K562 (cell line): ENCODE results near the gene MGA. TPM values are rescaled to one million over a fixed set of nuclear protein-coding genes. Genes with fewer than 3 reads are reported as not detected.

Experiments
- ARID1B ChIP-seq: fragments of 450-650 bp; IDR thresholded peaks from 2 replicates; pipeline ENCODE4 v1.6.1; 2016; ENCODE audit warnings: antibody characterized with exemption, mild to moderate bottlenecking, inconsistent platforms
- ASH1L ChIP-seq: fragments of 450-650 bp; IDR thresholded peaks from 2 replicates; pipeline ENCODE4 v1.6.1; 2018; ENCODE audit warnings: borderline replicate concordance, mild to moderate bottlenecking, low read depth; ENCODE audit not compliant: partially characterized antibody
- C11orf30 ChIP-seq: fragments of 450-650 bp; IDR thresholded peaks from 2 replicates; pipeline ENCODE4 v1.6.1; 2016; ENCODE audit warnings: low read depth, mild to moderate bottlenecking
- DDX20 ChIP-seq: fragments of 450-650 bp; IDR thresholded peaks from 2 replicates; pipeline ENCODE4 v1.6.1; 2016; ENCODE audit warnings: missing genetic modification characterization, low read depth, mild to moderate bottlenecking, missing compliant biosample characterization, moderate library complexity
- FOS ChIP-seq: IDR thresholded peaks from 3 replicates; pipeline ENCODE4 v1.6.1; 2011; ENCODE audit not compliant: insufficient read length; ENCODE audit errors: extremely low read depth
- KLF10 ChIP-seq: fragments of 250-450 bp; sonication (Bioruptor Pico); IDR thresholded peaks from 2 replicates; pipeline ENCODE4 v1.6.1; 2021; ENCODE audit warnings: matching md5 sums
- KLF13 ChIP-seq: fragments of 450-650 bp; IDR thresholded peaks from 2 replicates; pipeline ENCODE4 v1.6.1; 2016; ENCODE audit warnings: missing genetic modification characterization, low read depth, mild to moderate bottlenecking, missing compliant biosample characterization, moderate library complexity, borderline replicate concordance
- NR4A1 ChIP-seq, 2 experiments: fragments of 250-450 bp in 1 of 2; fragments of 450-650 bp in 1 of 2; sonication (Bioruptor Pico) in 1 of 2; IDR thresholded peaks; 2 replicates each; pipeline versions ENCODE4 v1.4.0 to v1.6.1; 2016 to 2020; ENCODE audit warnings: mild to moderate bottlenecking in 2 of 2, missing compliant biosample characterization in 1 of 2, missing genetic modification characterization in 1 of 2, moderate library complexity in 1 of 2
- RFX1 ChIP-seq: fragments of 450-650 bp; IDR thresholded peaks from 2 replicates; pipeline ENCODE4 v1.6.1; 2016; ENCODE audit warnings: mild to moderate bottlenecking, moderate library complexity
- SAFB2 ChIP-seq: fragments of 200-400 bp; formaldehyde crosslinking; IDR thresholded peaks from 2 replicates; pipeline ENCODE4 v1.6.1; 2018; ENCODE audit warnings: borderline replicate concordance, low read length, low read depth, moderate library complexity; ENCODE audit not compliant: severe bottlenecking
- SIX5 ChIP-seq, 2 experiments: IDR thresholded peaks; 2 replicates each; pipeline ENCODE4 v1.6.1; 2011; ENCODE audit warnings: low read length in 2 of 2, borderline replicate concordance in 1 of 2, low read depth in 1 of 2, mild to moderate bottlenecking in 1 of 2, moderate library complexity in 1 of 2; ENCODE audit not compliant: insufficient read depth in 1 of 2
- SMARCA4 ChIP-seq: fragments of 450-650 bp; IDR thresholded peaks from 2 replicates; pipeline ENCODE4 v1.6.1; 2016
- SPI1 ChIP-seq: IDR thresholded peaks from 2 replicates; pipeline ENCODE4 v1.6.1; 2011; ENCODE audit warnings: low read depth, low read length, control low read depth, borderline replicate concordance
- TFAM ChIP-seq: fragments of 250-450 bp; sonication (Bioruptor Pico); conservative IDR thresholded peaks from 2 replicates; pipeline ENCODE4 v1.5.0; 2021; ENCODE audit warnings: mild to moderate bottlenecking, moderate library complexity
- ZNF282 ChIP-seq: sonication (generic); formaldehyde crosslinking; IDR thresholded peaks from 2 replicates; pipeline ENCODE4 v1.8.1; 2023; ENCODE audit warnings: missing genetic modification reagents
- ZNF445 ChIP-seq: fragments of 250-450 bp; sonication (Bioruptor Pico); IDR thresholded peaks from 2 replicates; pipeline ENCODE4 v1.4.0; 2020; ENCODE audit warnings: low read depth, mild to moderate bottlenecking, moderate library complexity
- polyA plus RNA-seq, 8 experiments: library from polyadenylated mRNA; depleted of rRNA in 4 of 8; stranded (reverse) in 5 of 8; unstranded in 3 of 8; fragments of >200 nt; fragmentation: Nextera tagmentation in 2 of 8; fragmentation: Illumina TruSeq in 1 of 8; extraction: Ambion mirVana in 2 of 8; extraction: Trizol in 1 of 8; gene quantifications; 2 replicates each; pipeline versions ENCODE4 v1.2.1 to v1.2.3, GENCODE V29; 2011 to 2014; ENCODE audit warnings: inconsistent platforms in 1 of 8, missing spikeins in 1 of 8
- total RNA-seq, 7 experiments: library from RNA; depleted of rRNA in 6 of 7; stranded (reverse); fragments of >200 nt in 6 of 7; fragmentation: Illumina TruSeq in 2 of 7; extraction: Trizol in 2 of 7; gene quantifications; 2 replicates each; pipeline versions ENCODE4 v1.2.1 to v1.2.3, GENCODE V29; 2011 to 2021; ENCODE audit warnings: low replicate concordance in 1 of 7
- TF ChIP-seq, protein P1 (sequence below): fragments of 450-650 bp; IDR thresholded peaks from 2 replicates; pipeline ENCODE4 v1.6.1; 2016; ENCODE audit warnings: low read depth
- TF ChIP-seq, protein P2 (sequence below), 3 experiments: IDR thresholded peaks in 2 of 3; conservative IDR thresholded peaks in 1 of 3; 2 replicates each; pipeline ENCODE4 v1.5.1; 2011 to 2012; ENCODE audit warnings: low read length in 3 of 3, mild to moderate bottlenecking in 3 of 3, control low read depth in 2 of 3, improper control_type of control experiment in 1 of 3, inconsistent platforms in 1 of 3, low read depth in 1 of 3, mixed read lengths in 1 of 3, moderate library complexity in 1 of 3; ENCODE audit not compliant: insufficient read depth in 2 of 3

The MGA gene
- total and polyA plus RNA-seq, 9 of the 15 experiments (the other 6 are each of a cell fraction or from before 2014, with no cell fraction given), result 4.7 to 56.1 (median 21.1) TPM

DNA sequence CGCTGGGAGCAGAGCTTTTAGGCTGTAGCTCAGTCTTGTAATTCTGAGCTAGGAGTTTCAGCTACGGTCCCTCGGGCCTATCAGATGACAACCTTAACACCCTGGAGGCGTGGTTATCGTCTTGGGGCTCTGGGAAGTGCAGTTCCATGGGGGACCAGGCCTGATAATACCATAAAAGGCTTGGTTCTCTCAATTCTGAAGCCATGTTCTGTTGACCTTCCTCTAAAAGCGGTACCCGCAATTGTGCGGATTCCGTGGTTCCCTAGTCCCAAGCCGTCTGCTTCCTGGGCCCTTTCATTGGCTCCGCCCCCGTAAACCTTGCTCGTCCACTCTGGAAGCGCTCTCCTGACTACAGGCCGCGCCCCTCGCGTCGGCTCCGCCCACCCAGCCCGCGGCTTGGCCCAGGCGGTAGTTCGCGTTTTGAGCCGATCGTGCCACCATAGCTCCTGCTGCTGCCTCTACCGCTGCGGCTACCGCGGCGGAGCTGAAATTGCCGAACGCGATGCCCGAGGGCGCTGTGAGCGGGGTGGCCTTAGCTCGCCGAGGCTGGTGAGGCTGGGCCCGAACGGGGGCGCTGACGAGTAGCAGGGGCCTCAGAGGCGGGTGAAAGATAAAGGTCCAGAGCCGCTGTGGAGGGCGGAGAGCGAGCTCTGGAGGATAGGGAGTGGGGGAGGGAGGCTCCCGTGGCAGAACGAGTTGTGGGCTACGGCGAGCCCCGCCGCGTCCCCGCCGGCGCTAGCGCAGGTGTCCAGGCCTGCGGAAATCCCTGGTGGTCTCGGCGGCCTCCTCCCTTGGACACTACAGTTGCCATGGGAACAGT, 114.1 kb downstream of the MGA start, which contains the start of gene MAPKBP1 (continued):
- TF ChIP-seq, protein P1, sequence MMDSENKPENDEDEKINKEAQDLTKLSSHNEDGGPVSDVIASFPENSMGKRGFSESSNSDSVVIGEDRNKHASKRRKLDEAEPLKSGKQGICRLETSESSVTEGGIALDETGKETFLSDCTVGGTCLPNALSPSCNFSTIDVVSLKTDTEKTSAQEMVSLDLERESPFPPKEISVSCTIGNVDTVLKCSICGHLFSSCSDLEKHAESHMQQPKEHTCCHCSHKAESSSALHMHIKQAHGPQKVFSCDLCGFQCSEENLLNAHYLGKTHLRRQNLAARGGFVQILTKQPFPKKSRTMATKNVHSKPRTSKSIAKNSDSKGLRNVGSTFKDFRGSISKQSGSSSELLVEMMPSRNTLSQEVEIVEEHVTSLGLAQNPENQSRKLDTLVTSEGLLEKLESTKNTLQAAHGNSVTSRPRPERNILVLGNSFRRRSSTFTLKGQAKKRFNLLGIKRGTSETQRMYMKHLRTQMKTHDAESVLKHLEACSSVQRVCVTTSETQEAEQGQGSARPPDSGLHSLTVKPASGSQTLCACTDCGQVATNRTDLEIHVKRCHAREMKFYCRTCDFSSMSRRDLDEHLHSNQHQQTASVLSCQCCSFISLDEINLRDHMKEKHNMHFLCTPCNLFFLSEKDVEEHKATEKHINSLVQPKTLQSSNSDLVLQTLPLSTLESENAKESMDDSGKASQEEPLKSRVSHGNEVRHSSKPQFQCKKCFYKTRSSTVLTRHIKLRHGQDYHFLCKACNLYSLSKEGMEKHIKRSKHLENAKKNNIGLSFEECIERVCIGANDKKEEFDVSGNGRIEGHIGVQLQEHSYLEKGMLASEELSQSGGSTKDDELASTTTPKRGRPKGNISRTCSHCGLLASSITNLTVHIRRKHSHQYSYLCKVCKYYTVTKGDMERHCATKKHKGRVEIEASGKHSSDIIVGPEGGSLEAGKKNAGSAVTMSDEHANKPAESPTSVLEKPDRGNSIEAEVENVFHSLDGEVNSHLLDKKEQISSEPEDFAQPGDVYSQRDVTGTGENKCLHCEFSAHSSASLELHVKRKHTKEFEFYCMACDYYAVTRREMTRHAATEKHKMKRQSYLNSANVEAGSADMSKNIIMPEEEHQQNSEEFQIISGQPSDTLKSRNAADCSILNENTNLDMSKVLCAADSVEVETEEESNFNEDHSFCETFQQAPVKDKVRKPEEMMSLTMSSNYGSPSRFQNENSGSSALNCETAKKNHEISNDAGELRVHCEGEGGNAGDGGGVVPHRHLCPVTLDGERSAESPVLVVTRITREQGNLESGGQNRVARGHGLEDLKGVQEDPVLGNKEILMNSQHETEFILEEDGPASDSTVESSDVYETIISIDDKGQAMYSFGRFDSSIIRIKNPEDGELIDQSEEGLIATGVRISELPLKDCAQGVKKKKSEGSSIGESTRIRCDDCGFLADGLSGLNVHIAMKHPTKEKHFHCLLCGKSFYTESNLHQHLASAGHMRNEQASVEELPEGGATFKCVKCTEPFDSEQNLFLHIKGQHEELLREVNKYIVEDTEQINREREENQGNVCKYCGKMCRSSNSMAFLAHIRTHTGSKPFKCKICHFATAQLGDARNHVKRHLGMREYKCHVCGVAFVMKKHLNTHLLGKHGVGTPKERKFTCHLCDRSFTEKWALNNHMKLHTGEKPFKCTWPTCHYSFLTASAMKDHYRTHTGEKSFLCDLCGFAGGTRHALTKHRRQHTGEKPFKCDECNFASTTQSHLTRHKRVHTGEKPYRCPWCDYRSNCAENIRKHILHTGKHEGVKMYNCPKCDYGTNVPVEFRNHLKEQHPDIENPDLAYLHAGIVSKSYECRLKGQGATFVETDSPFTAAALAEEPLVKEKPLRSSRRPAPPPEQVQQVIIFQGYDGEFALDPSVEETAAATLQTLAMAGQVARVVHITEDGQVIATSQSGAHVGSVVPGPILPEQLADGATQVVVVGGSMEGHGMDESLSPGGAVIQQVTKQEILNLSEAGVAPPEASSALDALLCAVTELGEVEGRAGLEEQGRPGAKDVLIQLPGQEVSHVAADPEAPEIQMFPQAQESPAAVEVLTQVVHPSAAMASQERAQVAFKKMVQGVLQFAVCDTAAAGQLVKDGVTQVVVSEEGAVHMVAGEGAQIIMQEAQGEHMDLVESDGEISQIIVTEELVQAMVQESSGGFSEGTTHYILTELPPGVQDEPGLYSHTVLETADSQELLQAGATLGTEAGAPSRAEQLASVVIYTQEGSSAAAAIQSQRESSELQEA, result peak; percentile 97
- TF ChIP-seq NR4A1 (CRISPR knock-in tag; IDR thresholded peaks at IDR 0.05), result no peak
- TF ChIP-seq NR4A1 (tag; IDR thresholded peaks at IDR 0.05), result peak; percentile 20; the same call in 1 of the 2 replicates
- TF ChIP-seq TFAM (CRISPR knock-in tag), result no peak
- no peak for TF ChIP-seq SPI1
- TF ChIP-seq ARID1B, result peak; percentile 63
- peak; percentile 93 for TF ChIP-seq RFX1
- no peak for TF ChIP-seq SIX5 (IDR thresholded peaks at IDR 0.05; ENCODE audit: borderline replicate concordance in 1 of 2, insufficient read depth in 1 of 2, low read depth in 1 of 2, low read length in 2 of 2)
- no peak for TF ChIP-seq KLF10 (CRISPR knock-in tag)
- TF ChIP-seq DDX20 (tag), result no peak
- TF ChIP-seq, protein P2, sequence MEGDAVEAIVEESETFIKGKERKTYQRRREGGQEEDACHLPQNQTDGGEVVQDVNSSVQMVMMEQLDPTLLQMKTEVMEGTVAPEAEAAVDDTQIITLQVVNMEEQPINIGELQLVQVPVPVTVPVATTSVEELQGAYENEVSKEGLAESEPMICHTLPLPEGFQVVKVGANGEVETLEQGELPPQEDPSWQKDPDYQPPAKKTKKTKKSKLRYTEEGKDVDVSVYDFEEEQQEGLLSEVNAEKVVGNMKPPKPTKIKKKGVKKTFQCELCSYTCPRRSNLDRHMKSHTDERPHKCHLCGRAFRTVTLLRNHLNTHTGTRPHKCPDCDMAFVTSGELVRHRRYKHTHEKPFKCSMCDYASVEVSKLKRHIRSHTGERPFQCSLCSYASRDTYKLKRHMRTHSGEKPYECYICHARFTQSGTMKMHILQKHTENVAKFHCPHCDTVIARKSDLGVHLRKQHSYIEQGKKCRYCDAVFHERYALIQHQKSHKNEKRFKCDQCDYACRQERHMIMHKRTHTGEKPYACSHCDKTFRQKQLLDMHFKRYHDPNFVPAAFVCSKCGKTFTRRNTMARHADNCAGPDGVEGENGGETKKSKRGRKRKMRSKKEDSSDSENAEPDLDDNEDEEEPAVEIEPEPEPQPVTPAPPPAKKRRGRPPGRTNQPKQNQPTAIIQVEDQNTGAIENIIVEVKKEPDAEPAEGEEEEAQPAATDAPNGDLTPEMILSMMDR (IDR thresholded peaks at IDR 0.05 in 2 of 3, conservative IDR thresholded peaks at IDR 0.05 in 1 of 3; ENCODE audit: insufficient read depth in 2 of 3, low read depth in 1 of 3, low read length in 3 of 3), result peak; percentile 89 to 99 (median 99)
- no peak for TF ChIP-seq SAFB2
- no peak for TF ChIP-seq C11orf30
- TF ChIP-seq ZNF445, result no peak
- no peak for TF ChIP-seq ZNF282 (CRISPR knock-in tag)
- TF ChIP-seq SMARCA4, result peak; percentile 51; the same call in 1 of the 2 replicates
- TF ChIP-seq ASH1L, result no peak
- TF ChIP-seq FOS, result no peak
- TF ChIP-seq KLF13 (tag), result peak; percentile 49; the same call in 1 of the 2 replicates
